HL-60 (cell line): Measurements from ENCODE around the gene NRP2.

Source experiments
- DNase-seq, 2 experiments: peaks; one replicate each; pipeline ENCODE4 v3.0.0-alpha.2; 2010 to 2020; ENCODE audit warnings: low read depth in 1 of 2, low spot score in 1 of 2
- H3K27ac ChIP-seq: fragments of 250-450 bp; sonication (Bioruptor Pico); replicated peaks from 2 replicates; pipeline ENCODE4 v1.5.1; 2020; ENCODE audit warnings: mild to moderate bottlenecking, moderate library complexity
- H3K27me3 ChIP-seq: fragments of 250-450 bp; sonication (Bioruptor Pico); 2 replicates; pipeline ENCODE4 v1.5.1; 2021; ENCODE audit warnings: mild to moderate bottlenecking, moderate library complexity; ENCODE audit not compliant: insufficient read depth, poor library complexity, severe bottlenecking
- H3K4me3 ChIP-seq: replicated peaks from 2 replicates; pipeline ENCODE4 v1.5.1; 2011; ENCODE audit warnings: mild to moderate bottlenecking, control low read depth, low read length; ENCODE audit not compliant: insufficient read depth
- CTCF ChIP-seq: IDR thresholded peaks from one replicate; pipeline ENCODE4 v1.5.1; 2011; ENCODE audit warnings: low read length, control low read depth, inconsistent platforms; ENCODE audit not compliant: insufficient read depth
- GABPA ChIP-seq: IDR thresholded peaks from 2 replicates; pipeline ENCODE4 v1.6.1; 2012; ENCODE audit warnings: low read depth
- POLR2AphosphoS5 ChIP-seq: IDR thresholded peaks from 2 replicates; pipeline ENCODE4 v1.6.1; 2012; ENCODE audit warnings: low read depth
- REST ChIP-seq: IDR thresholded peaks from 2 replicates; pipeline ENCODE4 v1.6.1; 2012; ENCODE audit warnings: low read depth; ENCODE audit not compliant: insufficient replicate concordance
- SPI1 ChIP-seq: IDR thresholded peaks from 2 replicates; pipeline ENCODE4 v1.6.1; 2012; ENCODE audit warnings: low read depth, mild to moderate bottlenecking, borderline replicate concordance

NRP2 gene

DNA sequence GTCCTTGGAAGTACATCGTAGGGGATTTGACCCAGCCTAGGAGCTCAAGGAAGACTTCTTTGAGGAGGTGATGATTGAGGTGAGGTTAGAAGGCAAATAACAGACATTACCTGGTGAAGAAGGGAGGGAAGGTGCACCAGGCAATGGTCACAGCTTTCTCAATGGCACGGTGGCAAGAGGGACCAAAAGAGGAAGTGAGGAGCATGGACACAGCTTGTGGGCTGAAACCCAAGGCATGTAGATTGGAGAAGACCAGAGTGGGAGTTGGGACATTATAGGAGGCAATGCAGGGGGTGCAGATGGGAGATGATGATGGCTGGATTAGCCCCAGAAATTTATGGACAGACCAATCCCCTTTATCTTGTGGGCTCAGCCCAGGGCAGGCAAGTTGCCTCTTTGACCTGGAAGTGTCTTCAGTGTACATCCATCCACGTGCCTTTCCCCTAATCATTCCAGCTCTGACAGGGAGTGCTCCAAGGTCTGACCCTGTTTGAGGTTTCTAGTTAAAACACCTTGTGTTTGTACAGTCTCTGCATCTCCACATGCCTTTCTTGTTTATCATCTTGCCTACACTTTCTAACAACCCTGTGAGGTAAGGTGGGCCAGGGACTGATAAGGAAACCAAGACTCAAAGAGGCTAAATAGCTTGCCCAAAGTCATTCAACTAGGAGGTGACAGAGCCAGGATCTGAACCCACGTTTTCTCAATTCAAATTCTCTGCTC, 59.1 kb downstream of the NRP2 start:
- Histone ChIP-seq H3K27me3 (no peaks in the 10 kb centered on the region), H3K27ac (no peak overlapping the region), H3K4me3 (no peak overlapping the region)
- TF ChIP-seq SPI1 (peak; percentile 73), POLR2AphosphoS5 (no peak)
- DNase-seq: no peak

- Histone ChIP-seq H3K27me3 (peaks cover 2% of the 10 kb centered on the region), H3K4me3 (no peak overlapping the region), H3K27ac (no peak overlapping the region)
- DNase-seq: no peak
- TF ChIP-seq POLR2AphosphoS5: no peak
- no peak for TF ChIP-seq GABPA
- no peak for TF ChIP-seq REST
- no peak for TF ChIP-seq CTCF
- no peak for TF ChIP-seq SPI1
These were observed 60.8 kb downstream of the NRP2 start for GRCh38 chr2:205743137-205743536.

- H3K4me3 ChIP-seq: no peak overlapping the region
- no peak for DNase-seq
- TF ChIP-seq POLR2AphosphoS5 (no peak), SPI1 (no peak), GABPA (no peak), CTCF (no peak), REST (no peak)
- no peak overlapping the region for H3K27ac ChIP-seq
- peaks cover 3% of the 10 kb centered on the region for H3K27me3 ChIP-seq
These were observed 61.8 kb downstream of the NRP2 start for GRCh38 chr2:205744074-205744591.

GRCh38 chr2:205745661-205746419, 63.5 kb downstream of the NRP2 start:
- peaks cover 3% of the 10 kb centered on the region for H3K27me3 ChIP-seq
- H3K27ac ChIP-seq: no peak overlapping the region
- DNase-seq: no peak
- H3K4me3 ChIP-seq: no peak overlapping the region
- no peak for TF ChIP-seq POLR2AphosphoS5
- no peak for TF ChIP-seq SPI1
- no peak for TF ChIP-seq CTCF
- no peak for TF ChIP-seq REST
- TF ChIP-seq GABPA: no peak
